OCI-LY7 (cell line): ENCODE results near the gene CCNL2. TPM values are rescaled to one million over a fixed set of nuclear protein-coding genes. Genes with fewer than 3 reads are reported as not detected.
"Not testable (repeated sequence)": the region's sequence is repeated elsewhere in the genome, so short reads cannot be mapped to it uniquely, and the experiment has no call there.

Experiments used
- BruUV-seq: library from RNA; stranded (reverse); fragments of 400-500 nt; replicated peaks from 2 replicates; lab custom pipeline; 2021; lab: Mats Ljungman, UMichigan
- CTCF ChIA-PET: fragments of 300-600 bp; sonication (Branson Sonifier 250); formaldehyde crosslinking; loops from one replicate; lab custom pipeline; 2022; ENCODE audit warnings: antibody characterized with exemption; ENCODE audit not compliant: unreplicated experiment; lab: Charles Lee
- POLR2A ChIA-PET: fragments of 300-600 bp; sonication (Branson Sonifier 250); formaldehyde crosslinking; loops from one replicate; lab custom pipeline; 2022; ENCODE audit warnings: antibody characterized with exemption; lab: Charles Lee
- DNase-seq: peaks from one replicate; pipeline ENCODE4 v3.0.0-alpha.2; 2015; ENCODE audit warnings: low spot score
- H2AFZ ChIP-seq: fragments of 200-600 bp; sonication (generic), shearing (Covaris generic); 2 replicates; pipeline ENCODE4 v1.6.1; 2014; ENCODE audit warnings: mild to moderate bottlenecking, antibody characterized with exemption, low read length, moderate library complexity
- H3K27ac ChIP-seq: fragments of 200-600 bp; sonication (generic); 2 replicates; pipeline ENCODE4 v1.5.1; 2014; ENCODE audit warnings: mixed run types, low read depth, mild to moderate bottlenecking, moderate library complexity, low read length, inconsistent platforms; ENCODE audit not compliant: poor library complexity, severe bottlenecking
- H3K36me3 ChIP-seq: fragments of 200-600 bp; sonication (generic); 2 replicates; pipeline ENCODE4 v1.6.1; 2014; ENCODE audit warnings: mild to moderate bottlenecking, antibody characterized with exemption, low read length, moderate library complexity, mixed read lengths; ENCODE audit not compliant: insufficient read depth
- H3K4me1 ChIP-seq: fragments of 200-600 bp; sonication (generic); 2 replicates; pipeline ENCODE4 v1.5.1; 2014; ENCODE audit warnings: mild to moderate bottlenecking, low read length; ENCODE audit not compliant: insufficient read depth, poor library complexity, severe bottlenecking
- H3K4me2 ChIP-seq: fragments of 200-600 bp; sonication (generic); 2 replicates; pipeline ENCODE4 v1.6.1; 2014; ENCODE audit warnings: mild to moderate bottlenecking, low read length
- H3K4me3 ChIP-seq: fragments of 200-600 bp; sonication (generic); 2 replicates; pipeline ENCODE4 v1.5.1; 2014; ENCODE audit warnings: mild to moderate bottlenecking, low read depth, low read length; ENCODE audit not compliant: poor library complexity, severe bottlenecking
- H3K79me2 ChIP-seq: fragments of 200-600 bp; sonication (generic); 2 replicates; pipeline ENCODE4 v1.6.1; 2016; ENCODE audit warnings: low read depth, mild to moderate bottlenecking, low read length, moderate library complexity, mixed read lengths; ENCODE audit not compliant: insufficient read depth
- H3K9me2 ChIP-seq: fragments of 200-600 bp; sonication (generic); 2 replicates; pipeline ENCODE4 v1.6.1; 2016; ENCODE audit warnings: mild to moderate bottlenecking, low read length, mixed read lengths; ENCODE audit not compliant: insufficient read depth
- H3K9me3 ChIP-seq: fragments of 200-600 bp; sonication (generic); 2 replicates; pipeline ENCODE4 v1.6.1; 2014; ENCODE audit warnings: mild to moderate bottlenecking, mixed run types, low read length, mixed read lengths
- H4K20me1 ChIP-seq: fragments of 200-600 bp; sonication (generic); 2 replicates; pipeline ENCODE4 v1.6.1; 2014; ENCODE audit warnings: mild to moderate bottlenecking, antibody characterized with exemption, low read length, moderate library complexity, mixed read lengths; ENCODE audit not compliant: insufficient read depth
- EZH2phosphoT487 ChIP-seq: fragments of 200-600 bp; sonication (generic); IDR thresholded peaks from 2 replicates; pipeline ENCODE4 v1.6.1; 2018; ENCODE audit warnings: low read depth, borderline replicate concordance, mild to moderate bottlenecking, mixed run types, antibody characterized with exemption, low read length, moderate library complexity, mixed read lengths
- intact Hi-C: fragments of 100-400 bp; cut with micrococcal nuclease; formaldehyde crosslinking; loops from one replicate; pipeline ENCODE4 v1.10.0; 2022; ENCODE audit not compliant: unreplicated experiment
- total RNA-seq, 2 experiments: library from RNA; depleted of rRNA in 1 of 2; stranded (reverse); fragments of >200 nt in 1 of 2; shearing (Covaris generic) in 1 of 2; gene quantifications; 2 replicates each; pipeline ENCODE4 v1.2.3, GENCODE V29; 2014 to 2022
- TF ChIP-seq, protein P1 (sequence below): fragments of 200-600 bp; sonication (generic); conservative IDR thresholded peaks from 2 replicates; pipeline ENCODE4 v1.5.1; 2014; ENCODE audit warnings: mild to moderate bottlenecking, antibody characterized with exemption, low read length, moderate library complexity, mixed read lengths

Gene CCNL2
- total RNA-seq, 2 experiments from 2014 or later = 213 to 307 TPM

DNA sequence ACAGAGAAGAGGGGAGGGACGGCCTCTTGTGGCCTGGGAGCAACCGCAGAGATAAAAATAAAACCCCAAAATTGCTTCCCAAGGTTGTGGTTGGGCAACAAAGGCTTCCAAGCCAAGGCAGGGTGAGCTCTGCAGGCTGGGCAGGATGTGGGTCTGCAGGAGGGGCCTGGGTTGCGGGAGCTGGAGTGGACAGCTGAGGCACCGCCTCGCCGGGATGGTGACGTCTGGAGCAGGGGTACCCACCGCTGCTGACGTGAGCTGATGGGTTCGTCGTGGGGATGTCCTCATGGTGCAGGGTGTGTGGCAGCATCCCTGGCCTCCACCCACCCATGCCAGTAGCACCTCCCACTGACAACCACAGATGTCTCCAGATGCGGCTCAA, 27.8 kb downstream of the CCNL2 start:
- peaks cover 20% of the 10 kb centered on the region for H3K79me2 ChIP-seq
- H3K4me3 ChIP-seq = peak overlapping the region; percentile 43
- ChIA-PET POLR2A (interaction anchor here (0.6 kb wide), 1 partner anchor 28 kb away, joined by 3 read pairs; the partner anchor contains the start of gene CCNL2), CTCF (no interaction called here)
- no peak for DNase-seq
- peak overlapping the region; percentile 66; the same call in 1 of the 2 replicates for H3K4me2 ChIP-seq
- peaks cover 10% of the 10 kb centered on the region; the same call in 1 of the 2 replicates for H3K9me3 ChIP-seq
- H3K9me2 ChIP-seq = no peaks in the 10 kb centered on the region
- peaks cover 42% of the 10 kb centered on the region for H3K36me3 ChIP-seq
- TF ChIP-seq EZH2phosphoT487 = no peak
- TF ChIP-seq, protein P1, sequence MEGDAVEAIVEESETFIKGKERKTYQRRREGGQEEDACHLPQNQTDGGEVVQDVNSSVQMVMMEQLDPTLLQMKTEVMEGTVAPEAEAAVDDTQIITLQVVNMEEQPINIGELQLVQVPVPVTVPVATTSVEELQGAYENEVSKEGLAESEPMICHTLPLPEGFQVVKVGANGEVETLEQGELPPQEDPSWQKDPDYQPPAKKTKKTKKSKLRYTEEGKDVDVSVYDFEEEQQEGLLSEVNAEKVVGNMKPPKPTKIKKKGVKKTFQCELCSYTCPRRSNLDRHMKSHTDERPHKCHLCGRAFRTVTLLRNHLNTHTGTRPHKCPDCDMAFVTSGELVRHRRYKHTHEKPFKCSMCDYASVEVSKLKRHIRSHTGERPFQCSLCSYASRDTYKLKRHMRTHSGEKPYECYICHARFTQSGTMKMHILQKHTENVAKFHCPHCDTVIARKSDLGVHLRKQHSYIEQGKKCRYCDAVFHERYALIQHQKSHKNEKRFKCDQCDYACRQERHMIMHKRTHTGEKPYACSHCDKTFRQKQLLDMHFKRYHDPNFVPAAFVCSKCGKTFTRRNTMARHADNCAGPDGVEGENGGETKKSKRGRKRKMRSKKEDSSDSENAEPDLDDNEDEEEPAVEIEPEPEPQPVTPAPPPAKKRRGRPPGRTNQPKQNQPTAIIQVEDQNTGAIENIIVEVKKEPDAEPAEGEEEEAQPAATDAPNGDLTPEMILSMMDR = no peak
- H3K27ac ChIP-seq = peak overlapping the region; percentile 26
- no TSS peak for BruUV-seq
- intact Hi-C loops = no loop called here
- peaks cover 31% of the 10 kb centered on the region for H3K4me1 ChIP-seq
- H4K20me1 ChIP-seq = no peaks in the 10 kb centered on the region
- no peak overlapping the region for H2AFZ ChIP-seq

DNA sequence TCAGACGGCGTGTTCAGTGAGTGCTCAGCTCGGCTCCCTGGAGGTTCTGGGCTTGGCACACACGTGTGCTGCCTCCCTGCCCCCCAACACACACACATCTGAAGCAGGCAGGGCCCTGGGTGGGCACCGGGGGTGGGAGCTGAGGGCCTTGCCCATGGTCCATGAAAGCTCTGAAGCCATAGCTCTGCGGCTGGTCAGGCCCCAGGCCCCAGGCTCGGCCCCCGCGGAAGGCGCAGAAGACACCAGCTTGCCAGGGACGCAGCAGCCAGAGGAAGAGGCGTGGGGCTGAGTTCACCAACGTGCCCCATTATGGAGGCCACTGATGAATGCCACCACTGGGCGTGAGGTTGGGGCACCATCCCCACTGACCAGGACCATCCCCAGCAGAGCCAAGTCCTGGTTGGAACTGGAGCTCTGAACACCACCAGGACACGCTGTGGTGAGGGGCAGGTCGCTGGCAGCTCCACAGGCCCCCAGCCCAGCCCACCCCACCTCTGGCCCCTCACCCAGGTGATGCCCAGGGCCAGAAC, 28.3 kb downstream of the CCNL2 start:
- no peak for DNase-seq
- no peak overlapping the region for H3K27ac ChIP-seq
- peaks cover 38% of the 10 kb centered on the region for H3K36me3 ChIP-seq
- peaks cover 15% of the 10 kb centered on the region for H3K9me3 ChIP-seq
- H3K9me2 ChIP-seq = no peaks in the 10 kb centered on the region
- BruUV-seq = no TSS peak
- no peaks in the 10 kb centered on the region for H4K20me1 ChIP-seq
- intact Hi-C loops = no loop called here
- H3K79me2 ChIP-seq = peaks cover 20% of the 10 kb centered on the region
- H3K4me3 ChIP-seq = no peak overlapping the region
- H3K4me1 ChIP-seq = peaks cover 26% of the 10 kb centered on the region
- POLR2A ChIA-PET = no interaction called here
- no peak overlapping the region for H3K4me2 ChIP-seq
- CTCF ChIA-PET = no interaction called here
- no peak overlapping the region for H2AFZ ChIP-seq
- TF ChIP-seq, protein P1 = no peak
- TF ChIP-seq EZH2phosphoT487 = no peak

DNA sequence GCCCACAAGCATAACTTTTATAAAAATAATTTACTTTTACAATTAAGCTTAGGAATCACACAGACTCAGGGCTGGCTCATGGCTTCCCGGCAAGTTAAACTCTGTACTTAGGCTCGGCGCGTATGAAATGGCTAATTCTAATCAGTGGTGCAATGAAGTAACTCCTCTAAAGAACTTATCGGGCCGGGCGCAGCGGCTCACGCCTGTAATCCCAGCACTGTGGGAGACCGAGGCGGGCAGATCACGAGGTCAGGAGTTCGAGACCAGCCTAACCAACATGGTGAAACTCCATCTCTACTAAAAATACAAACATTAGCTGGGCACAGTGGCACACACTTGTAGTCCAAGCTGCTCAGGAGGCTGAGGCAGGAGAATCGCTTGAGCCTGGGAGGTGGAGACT, 29.0 kb downstream of the CCNL2 start:
- POLR2A ChIA-PET, intact Hi-C loops, DNase-seq, H3K27ac ChIP-seq, H3K9me2 ChIP-seq, H3K4me2 ChIP-seq, CTCF ChIA-PET, H4K20me1 ChIP-seq, BruUV-seq, H3K4me3 ChIP-seq, H2AFZ ChIP-seq: not testable (repeated sequence)
- peaks cover 25% of the 10 kb centered on the region for H3K4me1 ChIP-seq
- peaks cover 38% of the 10 kb centered on the region for H3K36me3 ChIP-seq
- peaks cover 17% of the 10 kb centered on the region for H3K9me3 ChIP-seq
- H3K79me2 ChIP-seq = peaks cover 20% of the 10 kb centered on the region
